Hepatocyte (in vitro differentiated cells): ENCODE measurements around the gene CBR1. TPM values are rescaled to one million over a fixed set of nuclear protein-coding genes. Genes with fewer than 3 reads are reported as not detected.

Experiments used
- DNase-seq: peaks from one replicate; pipeline ENCODE4 v3.0.0-alpha.2; 2016; ENCODE audit warnings: low spot score
- H2AFZ ChIP-seq: fragments of 200-600 bp; sonication (generic); 2 replicates; pipeline ENCODE4 v1.6.0; 2016; ENCODE audit warnings: antibody characterized with exemption, mild to moderate bottlenecking
- H3K27ac ChIP-seq: fragments of 200-600 bp; sonication (generic); 2 replicates; pipeline ENCODE4 v1.5.1; 2016; ENCODE audit warnings: mild to moderate bottlenecking
- H3K27me3 ChIP-seq: fragments of 200-600 bp; sonication (generic); 2 replicates; pipeline ENCODE4 v1.6.1; 2016
- H3K36me3 ChIP-seq: fragments of 200-600 bp; sonication (generic); replicated peaks from 2 replicates; pipeline ENCODE4 v1.5.1; 2016; ENCODE audit warnings: low read depth; ENCODE audit not compliant: insufficient read depth
- H3K4me1 ChIP-seq: fragments of 200-600 bp; sonication (generic); 2 replicates; pipeline ENCODE4 v1.5.1; 2016; ENCODE audit warnings: mild to moderate bottlenecking, moderate library complexity; ENCODE audit not compliant: insufficient read depth
- H3K4me2 ChIP-seq: fragments of 200-600 bp; sonication (generic); 2 replicates; pipeline ENCODE4 v1.6.0; 2016
- H3K4me3 ChIP-seq: fragments of 200-600 bp; sonication (generic); 2 replicates; pipeline ENCODE4 v1.5.1; 2016; ENCODE audit warnings: mild to moderate bottlenecking
- H3K79me2 ChIP-seq: fragments of 200-600 bp; sonication (generic); 2 replicates; pipeline ENCODE4 v1.6.0; 2017; ENCODE audit warnings: mild to moderate bottlenecking
- H3K9me2 ChIP-seq: fragments of 200-600 bp; sonication (generic); replicated peaks from 2 replicates; pipeline ENCODE4 v1.6.0; 2017; ENCODE audit warnings: mild to moderate bottlenecking; ENCODE audit not compliant: insufficient read depth
- H3K9me3 ChIP-seq: fragments of 200-600 bp; sonication (generic); 2 replicates; pipeline ENCODE4 v1.5.1; 2016; ENCODE audit warnings: low read depth, mild to moderate bottlenecking
- H4K20me1 ChIP-seq: fragments of 200-600 bp; sonication (generic); 2 replicates; pipeline ENCODE4 v1.6.0; 2016; ENCODE audit warnings: mild to moderate bottlenecking; ENCODE audit not compliant: insufficient read depth, poor library complexity, severe bottlenecking
- CTCF ChIP-seq: fragments of 200-600 bp; sonication (generic); IDR thresholded peaks from 2 replicates; pipeline ENCODE4 v1.5.1; 2016; ENCODE audit warnings: antibody characterized with exemption, mild to moderate bottlenecking; ENCODE audit not compliant: poor library complexity
- EZH2 ChIP-seq: fragments of 200-600 bp; sonication (generic); IDR thresholded peaks from 2 replicates; pipeline ENCODE4 v1.6.1; 2016; ENCODE audit warnings: antibody characterized with exemption, mild to moderate bottlenecking, borderline replicate concordance
- EZH2phosphoT487 ChIP-seq: fragments of 200-600 bp; sonication (generic); IDR thresholded peaks from one replicate; pipeline ENCODE4 v1.6.1; 2018; ENCODE audit warnings: antibody characterized with exemption, mild to moderate bottlenecking, low read depth, moderate library complexity; ENCODE audit not compliant: unreplicated experiment, severe bottlenecking
- WGBS: methylation state at CpG from one replicate; pipeline ENCODE4 v1.1.6; 2016; ENCODE audit warnings: low lambda C conversion rate; ENCODE audit errors: missing lambda C conversion rate; 5-methylcytosine and 5-hydroxymethylcytosine counted together
- polyA plus RNA-seq: library from polyadenylated mRNA; unstranded; fragments of >200 nt; fragmentation: Nextera tagmentation; extraction: Ambion mirVana; gene quantifications from 2 replicates; pipeline ENCODE4 v1.2.1, GENCODE V29; 2016
- total RNA-seq: library from RNA; depleted of rRNA; stranded (reverse); fragments of >200 nt; gene quantifications from 2 replicates; pipeline ENCODE4 v1.2.3, GENCODE V29; 2014

Gene CBR1
- total and polyA plus RNA-seq, 2 experiments from 2014 or later = 113 to 130 TPM

- TF ChIP-seq CTCF (no peak), EZH2 (no peak), EZH2phosphoT487 (no peak)
- 79% methylated on average over 9 of the region's 9 CpGs for WGBS
- Histone ChIP-seq H3K4me3 (no peak overlapping the region), H3K27me3 (no peaks in the 10 kb centered on the region), H3K4me2 (no peak overlapping the region), H3K9me2 (no peaks in the 10 kb centered on the region), H3K9me3 (no peaks in the 10 kb centered on the region), H3K27ac (no peak overlapping the region), H3K36me3 (no peaks in the 10 kb centered on the region), H3K79me2 (no peaks in the 10 kb centered on the region), H3K4me1 (no peaks in the 10 kb centered on the region), H2AFZ (no peak overlapping the region), H4K20me1 (no peaks in the 10 kb centered on the region)
- no peak for DNase-seq
These were observed 7.9 kb downstream of the CBR1 start for GRCh38 chr21:36077758-36078157.

DNA sequence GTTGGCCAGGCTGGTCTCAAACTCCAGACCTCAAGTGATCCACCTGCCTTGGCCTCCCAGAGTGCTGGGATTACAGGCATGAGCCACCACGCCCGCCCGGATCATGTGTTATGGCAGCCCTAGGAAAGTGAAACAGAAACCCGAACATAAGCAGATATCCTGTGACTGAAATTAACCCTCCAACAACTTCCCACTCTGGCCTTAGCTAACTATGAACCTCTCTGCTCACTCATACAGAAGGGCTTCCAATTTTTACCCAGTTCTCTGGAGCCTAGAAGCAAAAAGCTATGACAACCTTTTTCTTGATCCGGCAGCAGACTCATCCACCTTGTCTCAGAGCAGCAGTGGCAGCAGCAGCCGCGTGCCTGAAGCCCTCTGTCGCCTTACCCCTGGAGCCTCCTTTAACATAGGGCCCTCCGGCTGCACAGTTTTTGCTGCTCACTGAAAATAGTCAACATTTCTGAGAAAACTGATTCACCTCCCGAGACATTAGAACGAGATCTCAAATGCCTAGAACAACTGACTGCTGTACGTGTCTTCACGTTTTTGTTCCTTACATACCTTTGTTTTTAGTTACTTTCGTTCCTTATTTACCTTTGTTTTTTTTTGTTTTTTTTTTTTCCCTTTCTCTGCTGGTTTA lies 9.3 kb downstream of the CBR1 start:
- Histone ChIP-seq H3K27ac (no peak overlapping the region), H2AFZ (no peak overlapping the region), H3K9me2 (no peaks in the 10 kb centered on the region), H3K4me2 (no peak overlapping the region), H3K4me3 (no peak overlapping the region), H3K9me3 (no peaks in the 10 kb centered on the region), H4K20me1 (no peaks in the 10 kb centered on the region), H3K27me3 (no peaks in the 10 kb centered on the region), H3K4me1 (no peaks in the 10 kb centered on the region), H3K36me3 (no peaks in the 10 kb centered on the region), H3K79me2 (no peaks in the 10 kb centered on the region)
- TF ChIP-seq EZH2phosphoT487 (no peak), CTCF (no peak), EZH2 (no peak)
- DNase-seq = no peak
- WGBS = 84% methylated on average over 14 of the region's 14 CpGs

DNA sequence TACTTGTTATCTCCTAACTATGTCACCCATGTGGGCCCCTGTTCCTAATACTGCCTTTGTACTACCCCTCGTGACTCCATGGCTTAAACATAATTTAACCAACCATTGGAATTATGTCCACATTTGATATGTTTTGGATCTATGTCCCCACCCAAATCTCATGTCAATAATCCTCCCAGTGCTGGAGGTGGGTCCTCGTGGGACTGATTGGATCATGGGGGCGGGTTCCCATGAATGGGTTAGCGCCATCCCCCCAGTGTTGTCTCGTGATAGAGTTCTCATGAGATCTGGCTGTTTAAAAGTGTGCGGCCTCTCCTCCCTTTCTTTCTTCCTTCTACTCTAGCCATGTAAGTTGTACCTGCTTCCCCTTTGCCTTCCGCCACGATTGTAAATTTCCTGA lies 9.8 kb downstream of the CBR1 start:
- no peak overlapping the region for H3K4me3 ChIP-seq
- no peaks in the 10 kb centered on the region for H3K9me2 ChIP-seq
- no peaks in the 10 kb centered on the region for H3K9me3 ChIP-seq
- no peaks in the 10 kb centered on the region for H3K4me1 ChIP-seq
- 74% methylated on average over 8 of the region's 8 CpGs for WGBS
- H2AFZ ChIP-seq = no peak overlapping the region
- no peaks in the 10 kb centered on the region for H4K20me1 ChIP-seq
- no peaks in the 10 kb centered on the region for H3K36me3 ChIP-seq
- H3K27ac ChIP-seq = no peak overlapping the region
- no peak for DNase-seq
- no peaks in the 10 kb centered on the region for H3K27me3 ChIP-seq
- TF ChIP-seq EZH2phosphoT487 = no peak
- no peak for TF ChIP-seq CTCF
- no peak for TF ChIP-seq EZH2
- H3K4me2 ChIP-seq = no peak overlapping the region
- H3K79me2 ChIP-seq = no peaks in the 10 kb centered on the region
